HG03558 (cell line): ENCODE results near the gene COL9A1.

Source experiments
- ATAC-seq: cut with Tn5 transposase; IDR thresholded peaks from one replicate; pipeline ENCODE4 v1.9.1; 2021; ENCODE audit warnings: moderate number of reproducible peaks; ENCODE audit not compliant: unreplicated experiment; ENCODE audit errors: extremely low read depth

Gene COL9A1

GRCh38 chr6:70292193-70292592, 10.7 kb downstream of the COL9A1 start:
- ATAC-seq: no peak

- ATAC-seq: no peak
Observed at GRCh38 chr6:70289299-70289698, 13.6 kb downstream of the COL9A1 start.

GRCh38 chr6:70286905-70287304, 16.0 kb downstream of the COL9A1 start:
- no peak for ATAC-seq

GRCh38 chr6:70285201-70285600, 17.7 kb downstream of the COL9A1 start:
- no peak for ATAC-seq

- ATAC-seq: no peak
Observed at GRCh38 chr6:70282919-70283461, 19.9 kb downstream of the COL9A1 start.

GRCh38 chr6:70282312-70282918, 20.5 kb downstream of the COL9A1 start:
- no peak for ATAC-seq

GRCh38 chr6:70281923-70282311, 21.0 kb downstream of the COL9A1 start:
- ATAC-seq: no peak

GRCh38 chr6:70280400-70280853, 22.5 kb downstream of the COL9A1 start:
- no peak for ATAC-seq

GRCh38 chr6:70277470-70277869, 25.4 kb downstream of the COL9A1 start:
- no peak for ATAC-seq

GRCh38 chr6:70274338-70274737, 28.5 kb downstream of the COL9A1 start:
- ATAC-seq: no peak

- no peak for ATAC-seq
Observed at GRCh38 chr6:70272071-70272470, 30.8 kb downstream of the COL9A1 start.

- ATAC-seq: no peak
Observed at GRCh38 chr6:70270287-70271005, 32.4 kb downstream of the COL9A1 start.

- no peak for ATAC-seq
Observed at GRCh38 chr6:70266142-70266541, 36.7 kb downstream of the COL9A1 start.

GRCh38 chr6:70264306-70264705, 38.6 kb downstream of the COL9A1 start:
- no peak for ATAC-seq

GRCh38 chr6:70258483-70258882, 44.4 kb downstream of the COL9A1 start:
- no peak for ATAC-seq

GRCh38 chr6:70257768-70258273, 45.1 kb downstream of the COL9A1 start:
- ATAC-seq: no peak

- no peak for ATAC-seq
Observed at GRCh38 chr6:70254784-70255183, 48.1 kb downstream of the COL9A1 start.

- ATAC-seq: no peak
Observed at GRCh38 chr6:70253923-70254322, 49.0 kb downstream of the COL9A1 start.

GRCh38 chr6:70252604-70253003, 50.3 kb downstream of the COL9A1 start:
- no peak for ATAC-seq

- ATAC-seq: no peak
Observed at GRCh38 chr6:70246118-70246517, 56.8 kb downstream of the COL9A1 start.

- no peak for ATAC-seq
Observed at GRCh38 chr6:70241991-70242420, 60.9 kb downstream of the COL9A1 start.
